ENCODE data around the gene CSH2. TPM values are rescaled to one million over a fixed set of nuclear protein-coding genes. Genes with fewer than 3 reads are reported as not detected.
A peak's percentile ranks its signal among the peaks of the same experiment; 100 is the strongest.

Gene CSH2
- total RNA-seq, 4 donors from 2014 or later: not detected

DNA sequence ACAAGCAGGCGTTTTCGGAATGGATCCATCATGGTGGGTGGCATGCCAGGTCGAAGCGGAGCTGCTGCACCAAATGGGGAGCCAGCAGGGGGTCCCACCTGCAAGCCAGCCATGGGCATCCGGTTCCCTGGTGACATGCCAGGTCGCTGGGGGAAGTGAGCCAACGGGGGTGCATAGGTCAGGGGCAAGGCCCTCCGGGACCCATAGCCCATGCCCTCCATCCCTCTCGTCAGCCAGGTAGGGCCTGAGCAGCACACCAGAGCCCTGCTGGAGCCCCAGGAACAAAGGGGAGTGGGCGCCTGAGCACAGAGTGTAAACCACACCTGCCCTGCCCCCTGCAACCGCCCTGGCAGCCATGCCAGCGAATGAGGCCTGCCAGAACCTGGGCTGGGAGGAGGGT is 36.0 kb downstream of the CSH2 start:
- H3K4me1 ChIP-seq: peaks cover 8 to 63% (median 43%) of the 10 kb centered on the region in 4 donors
- H3K27me3 ChIP-seq: no peaks in the 10 kb centered on the region
- peaks cover 0 to 49% (median 23%) of the 10 kb centered on the region in 3 donors for H3K36me3 ChIP-seq
- 75 to 80% methylated on average over 2 to 10 of the region's 12 CpGs for WGBS, 2 donors
- no peaks in the 10 kb centered on the region for H3K9me3 ChIP-seq
- TF ChIP-seq, protein P1, sequence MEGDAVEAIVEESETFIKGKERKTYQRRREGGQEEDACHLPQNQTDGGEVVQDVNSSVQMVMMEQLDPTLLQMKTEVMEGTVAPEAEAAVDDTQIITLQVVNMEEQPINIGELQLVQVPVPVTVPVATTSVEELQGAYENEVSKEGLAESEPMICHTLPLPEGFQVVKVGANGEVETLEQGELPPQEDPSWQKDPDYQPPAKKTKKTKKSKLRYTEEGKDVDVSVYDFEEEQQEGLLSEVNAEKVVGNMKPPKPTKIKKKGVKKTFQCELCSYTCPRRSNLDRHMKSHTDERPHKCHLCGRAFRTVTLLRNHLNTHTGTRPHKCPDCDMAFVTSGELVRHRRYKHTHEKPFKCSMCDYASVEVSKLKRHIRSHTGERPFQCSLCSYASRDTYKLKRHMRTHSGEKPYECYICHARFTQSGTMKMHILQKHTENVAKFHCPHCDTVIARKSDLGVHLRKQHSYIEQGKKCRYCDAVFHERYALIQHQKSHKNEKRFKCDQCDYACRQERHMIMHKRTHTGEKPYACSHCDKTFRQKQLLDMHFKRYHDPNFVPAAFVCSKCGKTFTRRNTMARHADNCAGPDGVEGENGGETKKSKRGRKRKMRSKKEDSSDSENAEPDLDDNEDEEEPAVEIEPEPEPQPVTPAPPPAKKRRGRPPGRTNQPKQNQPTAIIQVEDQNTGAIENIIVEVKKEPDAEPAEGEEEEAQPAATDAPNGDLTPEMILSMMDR (IDR thresholded peaks at IDR 0.05): no peak
- no peak overlapping the region for H3K4me3 ChIP-seq
- peak overlapping the region; percentile 89 to 98 (median 94) for H3K27ac ChIP-seq
- DNase-seq (ENCODE audit: low spot score in 2 of 2): no peak

DNA sequence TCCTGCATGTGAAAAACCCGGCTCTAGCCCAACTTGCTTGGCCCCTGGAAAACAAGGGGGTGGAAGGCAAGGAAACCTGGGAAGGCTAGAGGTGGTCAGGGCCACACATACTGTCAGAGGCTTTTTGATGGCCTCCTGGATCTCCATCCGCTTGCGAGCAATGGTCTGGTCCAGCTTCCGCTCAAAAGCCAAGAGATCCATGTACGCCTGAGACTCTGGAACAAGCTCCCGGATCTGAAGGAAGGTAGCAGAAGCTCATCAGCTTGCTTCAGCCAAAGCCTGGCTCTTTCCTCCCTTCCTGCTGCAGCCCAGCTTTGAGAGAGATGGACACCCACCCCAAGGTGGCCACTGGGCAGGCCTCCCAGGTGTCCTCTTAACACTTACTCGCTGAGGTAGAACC is 36.7 kb downstream of the CSH2 start:
- peaks cover 3 to 56% (median 28%) of the 10 kb centered on the region in 3 donors for H3K36me3 ChIP-seq
- H3K27me3 ChIP-seq: no peaks in the 10 kb centered on the region
- peak overlapping the region; percentile 89 to 98 (median 94) for H3K27ac ChIP-seq
- WGBS, 2 donors: 94 to 97% methylated on average over 7 of the region's 7 CpGs
- DNase-seq (ENCODE audit: low spot score in 2 of 2): no peak
- no peaks in the 10 kb centered on the region for H3K9me3 ChIP-seq
- H3K4me3 ChIP-seq: no peak overlapping the region
- H3K4me1 ChIP-seq: peaks cover 8 to 63% (median 43%) of the 10 kb centered on the region in 4 donors
- TF ChIP-seq EP300 (IDR thresholded peaks at IDR 0.05) (no peak), POLR2A (IDR thresholded peaks at IDR 0.05) (no peak)
- TF ChIP-seq, protein P1 (IDR thresholded peaks at IDR 0.05): no peak

DNA sequence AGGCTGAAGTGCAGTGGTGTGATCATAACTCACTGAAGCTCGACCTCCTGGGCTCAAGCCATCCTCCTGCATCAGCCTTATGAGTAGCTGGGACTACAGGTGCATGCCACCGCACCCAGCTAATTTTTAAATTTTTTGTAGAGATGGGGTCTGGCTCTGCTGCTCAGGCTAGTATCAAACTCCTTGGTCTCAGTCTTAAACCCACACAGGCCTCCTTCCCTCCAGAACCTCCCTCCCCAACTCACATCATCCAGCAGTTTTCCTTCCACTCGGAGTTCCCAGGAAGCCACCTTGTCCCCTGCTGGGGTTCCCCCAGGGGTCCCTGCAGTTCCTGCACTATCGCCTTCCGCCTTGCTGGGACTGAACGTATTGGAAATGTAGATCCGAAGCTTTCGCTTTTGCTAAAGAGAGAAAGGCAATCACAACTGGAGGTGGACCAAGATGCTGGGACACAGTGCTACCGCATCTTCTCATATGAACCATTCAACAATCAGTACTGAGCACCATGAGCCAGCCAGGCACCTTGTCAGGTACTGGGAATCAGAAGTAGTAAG is 38.2 kb downstream of the CSH2 start:
- Histone ChIP-seq H3K27me3 (no peaks in the 10 kb centered on the region), H3K36me3 (peaks cover 3 to 72% (median 42%) of the 10 kb centered on the region in 3 donors), H3K27ac (peak overlapping the region in 2 of 4 donors; percentile 8 to 50), H3K4me1 (peaks cover 8 to 54% (median 29%) of the 10 kb centered on the region in 4 donors), H3K9me3 (no peaks in the 10 kb centered on the region), H3K4me3 (no peak overlapping the region)
- DNase-seq (ENCODE audit: low spot score in 2 of 2): no peak
- 80 to 89% methylated on average over 9 of the region's 9 CpGs for WGBS, 2 donors
- no peak for TF ChIP-seq EP300 (IDR thresholded peaks at IDR 0.05)
- TF ChIP-seq, protein P1 (IDR thresholded peaks at IDR 0.05): no peak
- TF ChIP-seq POLR2A (IDR thresholded peaks at IDR 0.05): no peak

DNA sequence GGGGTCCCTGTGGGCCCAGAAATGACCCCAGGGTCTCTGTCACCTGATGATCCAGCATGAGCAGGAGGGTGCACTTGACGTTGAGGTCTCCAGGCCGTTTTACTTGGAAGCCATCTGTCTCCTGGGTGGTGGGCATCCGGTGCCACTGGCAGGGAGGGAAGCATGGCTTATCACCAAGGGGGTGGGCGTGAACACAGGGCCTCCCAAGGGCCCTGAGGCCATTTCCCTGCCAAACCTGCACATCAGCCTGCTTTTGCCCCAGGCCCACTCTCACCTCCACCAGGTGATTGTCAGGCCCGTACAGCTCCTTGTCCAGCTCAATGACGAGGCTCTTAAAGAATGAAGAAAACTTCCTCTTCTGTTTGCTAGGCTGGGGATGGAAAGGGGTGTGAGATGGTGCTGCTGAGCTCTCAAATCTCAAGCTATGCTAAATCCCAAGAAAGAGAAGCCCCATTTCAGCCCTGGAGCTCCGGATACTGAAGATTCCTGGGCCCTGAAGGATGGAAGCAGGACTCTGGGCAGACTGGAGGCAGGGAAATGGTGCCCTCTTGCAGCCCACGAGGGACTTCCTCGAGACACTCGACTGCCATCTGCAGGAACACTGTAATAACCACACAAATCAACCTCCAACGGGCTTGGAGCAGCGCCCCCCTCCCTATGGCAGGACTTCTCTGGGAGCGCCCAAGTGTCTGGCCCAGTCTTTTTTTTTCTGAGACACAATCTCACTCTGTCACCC is 38.9 kb downstream of the CSH2 start:
- TF ChIP-seq, protein P1 (IDR thresholded peaks at IDR 0.05): peak in 4 of 5 experiments; percentile 14 to 47 (median 24)
- TF ChIP-seq EP300 (IDR thresholded peaks at IDR 0.05) (no peak), POLR2A (IDR thresholded peaks at IDR 0.05) (no peak)
- Histone ChIP-seq H3K9me3 (no peaks in the 10 kb centered on the region), H3K4me1 (peaks cover 8 to 54% (median 23%) of the 10 kb centered on the region in 4 donors), H3K27ac (peak overlapping the region in 2 of 4 donors; percentile 8 to 50), H3K27me3 (no peaks in the 10 kb centered on the region), H3K36me3 (peaks cover 3 to 78% (median 48%) of the 10 kb centered on the region in 3 donors), H3K4me3 (no peak overlapping the region)
- 34 to 40% methylated on average over 13 of the region's 13 CpGs for WGBS, 2 donors
- peak in 1 of 2 donors; percentile 33 for DNase-seq (ENCODE audit: low spot score in 2 of 2)

DNA sequence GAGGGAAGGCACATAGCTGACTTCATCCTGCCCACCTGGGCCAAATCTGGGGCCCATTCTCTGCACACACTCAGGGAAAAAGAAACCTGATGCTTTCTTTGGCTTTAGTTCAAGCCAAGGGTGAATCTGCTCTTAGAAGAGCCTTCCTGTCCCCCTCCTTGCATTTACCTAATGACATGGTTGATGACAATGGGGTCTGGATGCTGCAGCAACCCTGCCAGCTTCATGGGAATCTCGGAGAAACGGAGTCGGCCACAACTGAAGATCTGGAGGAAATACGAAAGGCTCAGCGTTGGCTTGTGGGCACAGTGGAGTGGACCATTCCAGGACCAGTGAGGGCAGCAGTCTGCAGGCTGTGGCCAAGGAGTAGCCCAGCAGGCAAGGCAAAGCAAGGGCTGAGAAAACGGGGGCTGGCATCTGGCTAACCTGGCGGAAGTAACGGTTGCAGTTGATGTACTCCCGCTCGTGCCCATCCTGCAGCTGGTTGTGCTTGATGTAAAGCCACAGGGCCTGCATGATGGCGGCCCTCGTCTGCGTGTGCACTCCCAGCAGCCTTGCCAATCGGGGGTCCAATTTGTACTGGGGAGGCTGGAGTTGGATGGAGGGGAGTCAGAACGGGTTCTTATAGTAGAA is 39.6 kb downstream of the CSH2 start:
- Histone ChIP-seq H3K27me3 (no peaks in the 10 kb centered on the region), H3K36me3 (peaks cover 3 to 85% (median 49%) of the 10 kb centered on the region in 3 donors), H3K27ac (peak overlapping the region in 2 of 4 donors; percentile 8 to 31), H3K4me3 (no peak overlapping the region), H3K9me3 (no peaks in the 10 kb centered on the region), H3K4me1 (peaks cover 8 to 54% (median 18%) of the 10 kb centered on the region in 4 donors)
- no peak for TF ChIP-seq EP300 (IDR thresholded peaks at IDR 0.05)
- TF ChIP-seq, protein P1 (IDR thresholded peaks at IDR 0.05): no peak
- WGBS, 2 donors: 89 to 90% methylated on average over 15 of the region's 15 CpGs
- DNase-seq (ENCODE audit: low spot score in 2 of 2): no peak

Data from tibial nerve (tissue), 4 donors.